ENCODE results near the gene C1QTNF3. TPM values are rescaled to one million over a fixed set of nuclear protein-coding genes. Genes with fewer than 3 reads are reported as not detected.

Gene C1QTNF3
- total and polyA plus RNA-seq, 8 donors, result 3.6 to 84.1 (median 10.9) TPM

DNA sequence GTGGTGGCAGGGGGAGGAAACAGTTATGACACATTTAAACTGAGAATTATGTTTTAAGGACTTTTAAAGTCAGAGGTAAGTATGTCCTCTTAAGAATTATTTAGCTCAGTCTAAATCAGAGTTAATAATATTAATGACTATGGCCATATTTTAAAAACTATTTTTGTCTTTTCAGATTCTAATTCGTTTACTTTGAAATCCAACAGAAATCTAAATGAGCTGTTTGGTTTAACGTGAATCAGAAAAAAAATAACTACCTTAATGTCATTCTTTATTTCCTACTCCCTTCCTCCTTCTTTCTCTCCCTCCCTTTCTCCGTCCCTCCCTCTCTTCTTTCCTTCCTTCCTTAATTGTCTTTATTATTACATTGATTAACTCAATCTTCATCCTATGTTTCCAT lies 14.7 kb downstream of the C1QTNF3 start:
- Histone ChIP-seq H3K4me1 (peaks cover 0 to 4% (median 0%) of the 10 kb centered on the region in 4 donors), H3K9me3 (no peaks in the 10 kb centered on the region), H3K27ac (no peak overlapping the region), H3K27me3 (no peaks in the 10 kb centered on the region), H3K4me3 (no peak overlapping the region), H3K36me3 (peaks cover 0 to 12% (median 7%) of the 10 kb centered on the region in 4 donors)
- DNase-seq, result no peak
- intact Hi-C loops (cut with DNase I; ENCODE audit: low total_unique reads), result no loop called here
- TF ChIP-seq, protein P1, sequence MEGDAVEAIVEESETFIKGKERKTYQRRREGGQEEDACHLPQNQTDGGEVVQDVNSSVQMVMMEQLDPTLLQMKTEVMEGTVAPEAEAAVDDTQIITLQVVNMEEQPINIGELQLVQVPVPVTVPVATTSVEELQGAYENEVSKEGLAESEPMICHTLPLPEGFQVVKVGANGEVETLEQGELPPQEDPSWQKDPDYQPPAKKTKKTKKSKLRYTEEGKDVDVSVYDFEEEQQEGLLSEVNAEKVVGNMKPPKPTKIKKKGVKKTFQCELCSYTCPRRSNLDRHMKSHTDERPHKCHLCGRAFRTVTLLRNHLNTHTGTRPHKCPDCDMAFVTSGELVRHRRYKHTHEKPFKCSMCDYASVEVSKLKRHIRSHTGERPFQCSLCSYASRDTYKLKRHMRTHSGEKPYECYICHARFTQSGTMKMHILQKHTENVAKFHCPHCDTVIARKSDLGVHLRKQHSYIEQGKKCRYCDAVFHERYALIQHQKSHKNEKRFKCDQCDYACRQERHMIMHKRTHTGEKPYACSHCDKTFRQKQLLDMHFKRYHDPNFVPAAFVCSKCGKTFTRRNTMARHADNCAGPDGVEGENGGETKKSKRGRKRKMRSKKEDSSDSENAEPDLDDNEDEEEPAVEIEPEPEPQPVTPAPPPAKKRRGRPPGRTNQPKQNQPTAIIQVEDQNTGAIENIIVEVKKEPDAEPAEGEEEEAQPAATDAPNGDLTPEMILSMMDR (IDR thresholded peaks at IDR 0.05), result no peak
- TF ChIP-seq EP300 (IDR thresholded peaks at IDR 0.05) (no peak), POLR2A (IDR thresholded peaks at IDR 0.05) (no peak), POLR2AphosphoS5 (IDR thresholded peaks at IDR 0.05) (no peak)
- WGBS, 5 donors, result 85 to 93% (median 90%) methylated on average over 3 of the region's 3 CpGs

- Histone ChIP-seq H3K9me3 (no peaks in the 10 kb centered on the region), H3K36me3 (peaks cover 0 to 18% (median 4%) of the 10 kb centered on the region in 4 donors), H3K27ac (peak overlapping the region; percentile 19 to 78 (median 60)), H3K4me3 (no peak overlapping the region), H3K27me3 (no peaks in the 10 kb centered on the region), H3K4me1 (peaks cover 0 to 4% (median 0%) of the 10 kb centered on the region in 4 donors)
- peak in 1 of 2 donors; percentile 77 for DNase-seq
- TF ChIP-seq, protein P1 (IDR thresholded peaks at IDR 0.05), result no peak
- peak in 2 of 3 donors; percentile 26 to 59 for TF ChIP-seq POLR2AphosphoS5 (IDR thresholded peaks at IDR 0.05)
- TF ChIP-seq POLR2A (IDR thresholded peaks at IDR 0.05), result no peak
- TF ChIP-seq EP300 (IDR thresholded peaks at IDR 0.05), result no peak
- WGBS, 5 donors, result 40 to 61% (median 51%) methylated on average over 9 of the region's 9 CpGs
- intact Hi-C loops (cut with DNase I; ENCODE audit: low total_unique reads), result no loop called here
These were observed 16.8 kb downstream of the C1QTNF3 start for GRCh38 chr5:34026089-34026761.

- Histone ChIP-seq H3K36me3 (peaks cover 0 to 29% (median 9%) of the 10 kb centered on the region in 4 donors), H3K9me3 (no peaks in the 10 kb centered on the region), H3K27me3 (no peaks in the 10 kb centered on the region), H3K27ac (no peak overlapping the region), H3K4me1 (peaks cover 0 to 4% (median 0%) of the 10 kb centered on the region in 4 donors), H3K4me3 (no peak overlapping the region)
- no peak for TF ChIP-seq EP300 (IDR thresholded peaks at IDR 0.05)
- TF ChIP-seq, protein P1 (IDR thresholded peaks at IDR 0.05), result no peak
- TF ChIP-seq POLR2AphosphoS5 (IDR thresholded peaks at IDR 0.05), result no peak
- TF ChIP-seq POLR2A (IDR thresholded peaks at IDR 0.05), result no peak
- intact Hi-C loops (cut with DNase I; ENCODE audit: low total_unique reads), result no loop called here
- DNase-seq, result no peak
- 9 to 22% (median 16%) methylated on average over 2 of the region's 2 CpGs for WGBS, 5 donors
These were observed 20.8 kb downstream of the C1QTNF3 start for GRCh38 chr5:34022121-34022705.

GRCh38 chr5:34021334-34021733 lies 21.7 kb downstream of the C1QTNF3 start:
- H3K4me3 ChIP-seq, result no peak overlapping the region
- no peaks in the 10 kb centered on the region for H3K9me3 ChIP-seq
- DNase-seq, result no peak
- H3K27ac ChIP-seq, result no peak overlapping the region
- TF ChIP-seq, protein P1 (IDR thresholded peaks at IDR 0.05), result no peak
- no peak for TF ChIP-seq EP300 (IDR thresholded peaks at IDR 0.05)
- no peak for TF ChIP-seq POLR2A (IDR thresholded peaks at IDR 0.05)
- TF ChIP-seq POLR2AphosphoS5 (IDR thresholded peaks at IDR 0.05), result no peak
- intact Hi-C loops (cut with DNase I; ENCODE audit: low total_unique reads), result no loop called here
- H3K36me3 ChIP-seq, result peaks cover 0 to 29% (median 9%) of the 10 kb centered on the region in 4 donors
- 63 to 82% (median 69%) methylated on average over 2 of the region's 2 CpGs for whole genome bisulfite sequencing, 5 donors
- peaks cover 0 to 4% (median 0%) of the 10 kb centered on the region in 4 donors for H3K4me1 ChIP-seq
- H3K27me3 ChIP-seq, result no peaks in the 10 kb centered on the region

All from stomach (tissue), 9 donors.